ENCODE data around the gene KDM6B.
"Not testable (repeated sequence)": the region's sequence is repeated elsewhere in the genome, so short reads cannot be mapped to it uniquely, and the experiment has no call there.

Gene KDM6B

DNA sequence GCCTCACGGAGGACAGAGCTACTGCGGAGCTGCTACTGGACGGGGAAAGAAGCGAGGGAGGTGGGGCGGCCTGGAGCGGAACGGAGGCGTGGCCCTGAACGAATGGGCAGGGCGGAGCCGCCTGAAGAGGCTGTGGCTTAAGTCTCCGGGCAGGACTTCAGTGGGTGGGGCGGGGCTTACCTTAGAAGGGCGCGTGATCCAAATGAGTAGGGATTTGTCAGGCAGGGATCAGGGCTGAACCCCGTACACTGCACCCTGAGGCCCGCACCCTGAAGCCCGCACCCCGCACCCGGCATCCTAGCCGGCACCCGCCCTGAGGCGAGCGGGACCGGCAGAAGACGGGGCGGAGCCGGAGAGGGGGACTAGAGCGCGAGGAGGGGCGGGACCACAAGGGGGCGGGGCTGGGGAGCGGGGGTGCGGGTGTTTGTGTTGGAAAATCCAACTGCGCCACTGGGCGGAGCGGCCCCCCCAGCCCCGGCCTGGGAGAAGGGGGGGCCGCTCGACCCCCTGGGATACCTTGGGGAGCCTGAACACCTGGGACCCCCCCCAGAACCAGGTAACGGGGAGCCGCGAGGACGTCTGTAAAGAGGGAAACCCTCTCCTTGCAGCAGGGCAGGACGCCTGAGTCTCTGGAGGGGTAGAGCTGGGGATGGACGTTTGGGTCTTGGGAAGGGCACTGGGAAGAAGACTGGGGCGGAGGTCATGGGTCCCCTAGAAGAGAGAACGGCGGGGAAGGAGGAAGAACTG lies at the start of gene KDM6B:
TSS of gene KDM6B (plus strand) at position 423 of the 747 bp plus-strand sequence. CDS start 11,338 bp downstream, outside the sequence.
- DNase-seq (ENCODE audit: low read depth) = no peak

DNA sequence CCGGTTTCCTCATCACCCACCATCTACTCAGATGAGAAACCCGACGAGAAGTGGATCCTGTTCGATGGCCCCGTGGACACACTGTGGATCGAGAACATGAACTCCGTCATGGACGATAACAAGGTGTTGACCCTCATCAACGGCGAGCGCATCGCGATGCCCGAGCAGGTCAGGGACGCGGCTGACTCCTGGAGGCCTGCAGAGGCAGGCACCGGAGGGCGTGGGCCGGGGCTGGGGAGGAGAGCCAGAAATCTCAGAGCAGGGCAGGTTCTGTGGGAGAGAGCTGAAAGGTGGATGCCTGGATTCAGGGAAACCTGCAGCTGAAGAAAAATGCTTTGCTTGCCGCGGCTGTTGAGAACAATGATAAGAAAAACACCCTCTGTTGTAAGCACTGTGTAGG lies 47.2 kb upstream of the KDM6B start:
- no peak for DNase-seq (ENCODE audit: low read depth)

DNA sequence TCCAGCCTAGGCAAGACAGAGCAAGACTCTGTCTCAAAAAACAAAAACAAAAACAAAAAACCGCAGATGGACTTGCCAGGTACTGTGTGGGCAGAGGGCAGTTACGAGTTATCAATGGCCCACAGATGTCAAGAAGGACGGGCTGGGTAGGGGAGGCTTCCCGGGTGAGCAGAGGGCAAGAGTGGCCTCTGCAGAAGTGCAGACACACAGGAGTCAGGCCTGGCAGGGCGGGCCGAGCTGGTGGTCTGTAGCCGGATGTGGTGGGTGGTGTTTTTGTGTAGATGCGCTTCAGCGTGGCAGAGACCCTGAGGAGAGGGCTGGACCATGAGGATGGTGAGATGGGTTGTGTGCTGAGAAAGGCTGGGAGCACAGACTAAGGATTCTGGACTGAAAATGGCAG lies 44.9 kb upstream of the KDM6B start:
- DNase-seq (ENCODE audit: low read depth) = no peak

DNA sequence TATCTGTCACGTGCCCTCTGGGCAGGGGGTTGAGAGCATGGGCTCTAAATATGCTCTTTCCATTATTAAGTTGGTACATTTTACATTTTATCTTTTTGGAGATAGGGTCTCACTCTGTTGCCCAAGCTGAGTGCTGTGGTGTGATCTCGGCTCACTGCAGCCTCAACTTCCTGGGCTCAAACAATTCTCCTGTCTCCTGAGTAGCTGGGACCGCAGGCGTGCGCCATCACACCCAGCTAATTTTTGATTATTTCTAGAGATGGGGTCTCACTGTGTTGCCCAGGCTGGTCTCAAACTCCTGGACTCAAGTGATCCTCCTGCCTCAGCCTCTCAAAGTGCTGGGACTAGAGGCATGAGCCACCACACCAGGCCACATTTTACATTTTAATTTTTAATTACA lies 43.9 kb upstream of the KDM6B start:
- no peak for DNase-seq (ENCODE audit: low read depth)

DNA sequence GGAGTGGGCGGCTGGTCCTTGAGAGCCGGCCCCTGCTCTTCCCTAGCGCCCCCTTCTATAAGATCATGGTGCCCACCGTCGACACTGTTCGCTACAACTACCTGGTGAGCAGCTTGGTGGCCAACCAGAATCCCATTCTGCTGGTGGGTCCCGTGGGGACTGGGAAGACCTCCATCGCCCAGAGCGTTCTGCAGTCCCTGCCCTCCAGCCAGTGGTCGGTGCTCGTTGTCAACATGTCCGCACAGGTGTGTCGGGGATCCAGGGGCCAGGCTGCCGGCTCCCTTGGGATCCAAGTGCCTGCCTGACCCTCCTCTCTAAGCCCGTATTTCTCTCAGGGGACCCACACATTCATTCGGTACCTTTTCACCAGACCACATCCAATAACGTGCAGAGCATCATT lies 41.4 kb upstream of the KDM6B start:
- no peak for DNase-seq (ENCODE audit: low read depth)

GRCh38 chr17:7794075-7794663 lies 39.8 kb upstream of the KDM6B start:
- no peak for DNase-seq (ENCODE audit: low read depth)

DNA sequence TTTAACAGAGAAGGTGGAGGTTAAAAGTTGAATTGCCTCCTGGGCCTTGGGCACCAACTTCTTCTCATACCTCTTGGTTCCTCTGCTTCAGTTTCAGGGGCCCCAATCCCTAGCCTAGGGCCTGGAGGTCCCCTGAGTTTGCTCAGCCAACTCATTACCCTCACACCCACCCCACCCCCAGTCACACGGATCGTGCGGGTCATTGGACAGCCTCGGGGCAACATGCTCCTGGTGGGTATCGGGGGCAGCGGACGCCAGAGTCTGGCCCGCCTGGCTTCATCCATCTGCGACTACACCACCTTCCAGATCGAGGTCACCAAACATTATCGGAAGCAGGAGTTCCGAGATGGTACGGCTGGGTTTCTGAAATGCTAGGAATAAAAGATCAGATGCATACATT lies 36.0 kb upstream of the KDM6B start:
- DNase-seq (ENCODE audit: low read depth) = no peak

DNA sequence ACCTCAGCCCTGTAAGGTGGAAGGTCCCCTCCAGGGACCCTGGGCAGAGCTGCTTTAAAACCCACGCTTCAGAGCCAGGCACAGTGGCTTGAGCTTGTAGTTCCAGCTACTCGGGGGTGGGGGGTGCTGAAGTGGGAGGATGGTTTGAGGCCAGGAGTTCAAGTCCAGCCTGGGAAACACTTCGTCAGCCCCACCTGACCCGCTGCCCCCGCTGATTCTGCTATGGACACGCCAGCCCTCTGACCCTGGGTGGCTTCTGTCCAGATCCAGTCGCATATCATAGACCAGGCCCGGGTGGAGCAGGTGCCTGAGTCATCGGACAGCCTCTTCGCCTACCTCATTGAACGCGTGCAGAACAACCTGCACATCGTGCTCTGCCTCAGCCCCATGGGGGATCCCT lies 35.2 kb upstream of the KDM6B start:
- no peak for DNase-seq (ENCODE audit: low read depth)

DNA sequence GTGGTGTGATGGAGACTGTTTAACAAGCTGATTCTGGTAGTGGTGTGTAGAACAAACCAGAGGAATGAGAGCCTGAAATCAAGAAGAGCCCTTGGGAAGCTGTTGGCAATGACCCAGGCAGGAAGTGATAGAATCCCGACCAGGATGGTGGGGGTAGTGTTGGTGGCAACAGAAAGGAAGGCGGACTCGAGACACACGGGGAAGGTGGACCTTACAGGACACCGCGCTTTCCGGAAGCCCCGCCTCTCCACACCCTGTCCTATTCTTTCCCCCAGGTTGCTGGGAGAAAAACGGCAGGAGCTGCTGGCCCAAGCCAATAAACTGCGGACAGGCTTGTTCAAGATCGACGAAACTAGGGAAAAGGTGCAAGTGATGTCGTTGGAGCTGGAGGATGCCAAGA lies 30.0 kb upstream of the KDM6B start:
- DNase-seq (ENCODE audit: low read depth) = no peak

DNA sequence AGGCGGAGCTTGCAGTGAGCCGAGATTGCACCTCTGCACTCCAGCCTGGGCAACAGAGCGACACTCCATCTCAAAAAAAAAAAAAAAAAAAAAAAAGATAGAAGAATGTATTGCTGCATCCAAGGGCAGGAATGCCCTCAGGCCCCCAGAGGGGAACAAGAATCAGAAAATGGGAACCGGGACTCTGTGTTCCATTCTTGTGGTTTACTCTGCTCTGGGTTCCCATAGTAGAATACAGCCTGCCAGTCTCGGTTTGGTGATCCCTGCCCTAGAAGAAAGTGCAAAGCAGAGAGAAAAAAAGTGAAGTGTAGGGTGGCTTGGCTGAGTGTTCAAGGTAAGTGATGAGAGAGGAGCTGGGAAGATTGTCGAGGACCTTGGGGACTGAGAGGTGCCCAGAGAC lies 27.4 kb upstream of the KDM6B start:
- no peak for DNase-seq (ENCODE audit: low read depth)

GRCh38 chr17:7807206-7807605 lies 26.8 kb upstream of the KDM6B start:
- DNase-seq (ENCODE audit: low read depth) = no peak

DNA sequence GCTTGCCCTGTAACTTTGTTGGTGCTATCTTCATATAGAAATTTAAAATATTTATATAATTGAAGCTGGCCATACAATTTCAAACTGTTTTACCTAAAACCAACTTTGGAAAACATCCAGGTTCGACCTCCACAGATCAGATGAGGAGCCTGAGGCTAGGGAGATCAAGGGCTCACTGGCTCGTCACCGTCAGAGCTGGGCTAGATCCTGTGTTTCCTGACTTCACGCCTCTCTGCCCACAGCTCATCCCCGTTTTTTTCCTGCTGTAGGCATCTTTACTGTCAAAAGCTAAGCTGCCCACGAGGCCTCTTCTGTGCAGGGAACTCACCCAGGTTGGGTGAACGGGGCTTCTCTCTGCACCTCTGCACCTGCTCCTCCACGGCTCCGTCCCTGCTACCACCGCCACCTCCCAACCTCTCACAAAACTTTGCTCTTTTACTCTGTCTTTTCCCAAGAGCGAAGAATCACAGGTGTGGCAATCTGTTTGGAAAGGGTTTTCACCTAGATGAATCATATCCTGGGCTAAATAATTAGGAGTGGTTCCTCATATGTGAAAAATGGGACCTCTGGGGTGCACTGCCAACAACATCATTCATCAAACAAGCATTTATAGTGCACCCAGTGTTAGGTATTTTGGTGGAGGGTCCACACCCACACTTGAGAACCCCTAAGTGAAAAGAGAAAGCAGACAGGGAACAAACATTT lies 24.8 kb upstream of the KDM6B start:
- DNase-seq (ENCODE audit: low read depth) = no peak

GRCh38 chr17:7809791-7810343 lies 24.1 kb upstream of the KDM6B start:
- DNase-seq (ENCODE audit: low read depth) = not testable (repeated sequence)

DNA sequence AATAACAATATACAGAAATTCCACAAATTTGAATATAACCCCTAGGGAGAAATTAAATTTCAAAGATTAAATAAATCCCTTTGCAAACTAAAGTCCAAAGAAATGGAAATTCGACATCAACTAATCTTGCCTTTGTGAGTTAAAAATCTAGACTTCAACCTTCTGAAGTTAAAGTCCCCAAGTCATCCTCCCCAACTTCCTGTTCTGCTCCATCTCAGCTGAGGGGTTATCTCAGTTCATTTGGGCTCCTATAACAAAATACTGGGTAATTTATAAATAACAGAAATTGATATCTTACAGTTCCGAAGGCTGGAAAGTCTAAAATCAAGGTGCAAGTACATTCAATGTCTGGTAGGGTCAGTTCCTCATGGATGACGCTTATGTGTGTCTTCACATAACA lies 22.8 kb upstream of the KDM6B start:
- no peak for DNase-seq (ENCODE audit: low read depth)

DNA sequence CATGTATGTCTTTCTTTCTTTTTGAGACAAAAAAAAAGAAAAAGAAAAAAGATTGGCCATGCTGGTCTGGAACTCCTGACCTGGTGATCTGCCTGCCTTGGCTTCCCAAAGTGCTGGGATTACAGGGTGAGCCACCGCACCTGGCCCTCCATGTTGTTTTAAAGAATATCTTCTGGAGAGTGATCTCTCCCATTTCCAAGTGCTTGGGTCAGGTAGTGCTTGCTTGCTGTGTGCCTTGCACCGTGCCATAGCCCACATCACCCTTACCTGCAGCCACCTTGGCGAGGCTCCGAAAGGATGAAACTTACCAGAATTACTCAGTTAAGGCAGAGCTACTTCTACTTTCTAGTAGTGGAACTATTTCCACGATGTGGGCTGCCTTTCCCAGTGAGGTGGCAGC lies 19.0 kb upstream of the KDM6B start:
- DNase-seq (ENCODE audit: low read depth) = no peak

- DNase-seq (ENCODE audit: low read depth) = no peak
Measured at GRCh38 chr17:7816926-7817642, 16.9 kb upstream of the KDM6B start.

DNA sequence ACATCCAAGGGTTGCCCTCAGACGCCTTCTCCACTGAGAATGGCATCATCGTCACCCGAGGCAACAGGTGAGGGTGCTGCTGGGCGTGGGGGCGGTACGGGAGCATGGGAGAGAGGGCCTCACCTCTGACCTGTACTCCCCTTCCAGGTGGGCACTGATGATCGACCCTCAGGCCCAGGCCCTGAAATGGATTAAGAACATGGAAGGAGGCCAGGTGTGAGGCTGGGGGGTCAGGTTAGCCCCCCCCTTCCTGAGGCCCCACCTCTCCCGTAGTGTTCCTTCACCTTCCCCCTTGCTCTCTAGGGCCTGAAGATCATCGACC lies 16.4 kb upstream of the KDM6B start:
- no peak for DNase-seq (ENCODE audit: low read depth)

- DNase-seq (ENCODE audit: low read depth) = no peak
Measured at GRCh38 chr17:7818026-7818425, 16.0 kb upstream of the KDM6B start.

GRCh38 chr17:7818746-7819645 lies 15.0 kb upstream of the KDM6B start:
- DNase-seq (ENCODE audit: low read depth) = no peak

DNA sequence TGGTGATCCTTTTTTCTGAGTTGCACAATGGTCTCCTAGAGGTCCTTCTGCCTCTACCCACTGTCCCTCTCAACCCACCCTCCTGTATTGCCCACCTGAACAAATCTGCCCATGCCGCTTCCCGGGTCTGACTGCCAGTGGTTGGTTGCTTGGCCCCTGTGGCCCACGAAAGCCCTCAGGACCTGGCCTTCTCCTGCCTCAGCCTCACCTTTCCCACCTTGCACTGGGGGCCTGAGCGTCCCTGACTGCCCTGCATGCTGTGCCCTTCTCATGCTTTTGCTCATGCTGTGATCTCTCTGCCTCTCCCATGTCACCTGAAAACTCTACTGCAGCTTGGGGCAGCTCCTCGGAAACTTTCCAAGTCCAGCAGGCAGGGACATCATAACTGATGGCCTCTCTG lies 13.8 kb upstream of the KDM6B start:
- no peak for DNase-seq (ENCODE audit: low read depth)

DNA sequence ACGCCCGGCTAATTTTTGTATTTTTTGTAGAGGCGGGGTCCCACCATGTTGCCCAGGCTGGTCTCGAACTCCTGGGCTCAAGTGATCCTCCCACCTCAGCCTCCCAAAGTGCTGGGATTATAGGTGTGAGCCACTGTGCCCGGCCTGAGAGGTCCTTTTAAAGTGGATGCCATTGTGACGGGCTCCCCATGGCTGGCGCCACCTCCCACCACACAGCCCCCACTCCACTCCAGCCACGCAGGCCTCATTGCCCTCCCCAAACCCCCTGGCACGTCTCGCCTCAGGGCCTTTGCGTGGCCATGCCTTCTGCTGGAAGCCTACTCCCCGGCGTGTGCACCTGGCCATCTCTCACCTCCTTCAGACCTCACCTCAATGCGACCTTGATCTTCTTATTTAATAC lies 11.9 kb upstream of the KDM6B start:
- no peak for DNase-seq (ENCODE audit: low read depth)

DNA sequence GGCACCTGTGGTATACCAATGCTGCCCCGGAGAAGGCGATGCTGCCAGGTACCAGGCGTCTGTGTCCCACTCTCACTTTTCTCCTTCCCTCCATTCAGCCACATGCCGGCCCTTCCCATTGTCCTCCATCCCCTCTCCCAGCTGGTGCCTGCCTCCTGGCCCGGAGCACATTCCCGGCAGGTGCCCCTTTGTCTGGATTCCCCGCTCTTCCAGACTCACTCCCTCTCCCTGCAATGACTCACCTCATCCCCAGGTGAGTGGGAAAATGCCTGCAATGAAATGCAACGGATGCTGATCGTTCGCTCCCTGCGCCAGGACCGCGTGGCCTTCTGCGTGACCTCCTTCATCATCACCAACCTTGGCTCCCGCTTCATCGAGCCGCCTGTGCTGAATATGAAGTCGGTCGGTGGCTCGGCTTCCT lies 10.4 kb upstream of the KDM6B start:
- no peak for DNase-seq (ENCODE audit: low read depth)

Data from non-pigmented ciliary epithelial cell (primary cell).